WTC11 (cell line): ENCODE results near the gene NKAIN2.

ENCODE experiments used
- CREB1 ChIP-seq: sonication (generic); formaldehyde crosslinking; IDR thresholded peaks from 2 replicates; pipeline ENCODE4 v1.8.0; 2023; ENCODE audit warnings: mild to moderate bottlenecking, missing genetic modification reagents
- KAT7 ChIP-seq: sonication (generic); formaldehyde crosslinking; IDR thresholded peaks from 2 replicates; pipeline ENCODE4 v1.8.1; 2023; ENCODE audit warnings: missing genetic modification reagents, mild to moderate bottlenecking, borderline replicate concordance
- NR2C2 ChIP-seq: sonication (generic); formaldehyde crosslinking; IDR thresholded peaks from 2 replicates; pipeline ENCODE4 v1.8.0; 2022; ENCODE audit warnings: mild to moderate bottlenecking, missing genetic modification reagents
- SP1 ChIP-seq: sonication (generic); formaldehyde crosslinking; conservative IDR thresholded peaks from 2 replicates; pipeline ENCODE4 v1.8.1; 2022; ENCODE audit warnings: missing genetic modification reagents
- ZNF317 ChIP-seq: sonication (generic); formaldehyde crosslinking; IDR thresholded peaks from 2 replicates; pipeline ENCODE4 v1.8.1; 2023; ENCODE audit warnings: low read depth, mild to moderate bottlenecking, moderate library complexity, missing genetic modification reagents, borderline replicate concordance
- ZNF671 ChIP-seq: fragments of 250-450 bp; sonication (Bioruptor Pico); IDR thresholded peaks from 2 replicates; pipeline ENCODE4 v1.8.0; 2021; ENCODE audit warnings: mild to moderate bottlenecking
- TF ChIP-seq, protein P1 (sequence below): fragments of 200-600 bp; IDR thresholded peaks from 2 replicates; pipeline ENCODE4 v1.8.0; 2022; ENCODE audit warnings: antibody characterized with exemption
- TF ChIP-seq, protein P2 (sequence below): sonication (generic); formaldehyde crosslinking; IDR thresholded peaks from 2 replicates; pipeline ENCODE4 v1.8.1; 2023; ENCODE audit warnings: mild to moderate bottlenecking, missing genetic modification reagents
- TF ChIP-seq, protein P3 (sequence below): sonication (generic); formaldehyde crosslinking; IDR thresholded peaks from 2 replicates; pipeline ENCODE4 v1.8.1; 2022; ENCODE audit warnings: low read depth, missing genetic modification reagents, borderline replicate concordance
- TF ChIP-seq, protein P4 (sequence below): sonication (generic); formaldehyde crosslinking; IDR thresholded peaks from 2 replicates; pipeline ENCODE4 v1.8.1; 2022; ENCODE audit warnings: missing genetic modification reagents, borderline replicate concordance
- TF ChIP-seq, protein P5 (sequence below): sonication (generic); formaldehyde crosslinking; IDR thresholded peaks from 2 replicates; pipeline ENCODE4 v1.8.1; 2023; ENCODE audit warnings: mild to moderate bottlenecking, missing genetic modification reagents, moderate library complexity

DNA sequence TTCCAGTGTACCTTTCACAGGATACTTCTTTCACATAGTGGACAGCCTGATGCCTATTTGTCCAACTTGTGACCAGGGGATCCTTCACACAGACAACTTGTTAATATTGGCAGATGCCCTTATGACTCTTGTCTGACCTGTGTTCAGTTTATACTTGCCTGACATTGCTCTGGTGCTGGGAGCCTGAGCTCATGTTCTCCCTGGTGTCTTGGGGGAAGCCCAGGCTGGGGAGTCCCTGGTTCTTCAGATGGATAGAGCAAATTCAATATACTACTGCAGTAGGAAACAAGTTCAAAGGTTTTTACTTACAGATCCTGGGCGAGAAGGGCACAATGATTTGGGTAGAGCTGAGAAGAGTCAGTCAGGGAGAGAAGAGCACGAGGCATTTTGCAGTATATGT, 76.1 kb downstream of the NKAIN2 start:
- TF ChIP-seq, protein P1, sequence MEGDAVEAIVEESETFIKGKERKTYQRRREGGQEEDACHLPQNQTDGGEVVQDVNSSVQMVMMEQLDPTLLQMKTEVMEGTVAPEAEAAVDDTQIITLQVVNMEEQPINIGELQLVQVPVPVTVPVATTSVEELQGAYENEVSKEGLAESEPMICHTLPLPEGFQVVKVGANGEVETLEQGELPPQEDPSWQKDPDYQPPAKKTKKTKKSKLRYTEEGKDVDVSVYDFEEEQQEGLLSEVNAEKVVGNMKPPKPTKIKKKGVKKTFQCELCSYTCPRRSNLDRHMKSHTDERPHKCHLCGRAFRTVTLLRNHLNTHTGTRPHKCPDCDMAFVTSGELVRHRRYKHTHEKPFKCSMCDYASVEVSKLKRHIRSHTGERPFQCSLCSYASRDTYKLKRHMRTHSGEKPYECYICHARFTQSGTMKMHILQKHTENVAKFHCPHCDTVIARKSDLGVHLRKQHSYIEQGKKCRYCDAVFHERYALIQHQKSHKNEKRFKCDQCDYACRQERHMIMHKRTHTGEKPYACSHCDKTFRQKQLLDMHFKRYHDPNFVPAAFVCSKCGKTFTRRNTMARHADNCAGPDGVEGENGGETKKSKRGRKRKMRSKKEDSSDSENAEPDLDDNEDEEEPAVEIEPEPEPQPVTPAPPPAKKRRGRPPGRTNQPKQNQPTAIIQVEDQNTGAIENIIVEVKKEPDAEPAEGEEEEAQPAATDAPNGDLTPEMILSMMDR = no peak
- no peak for TF ChIP-seq KAT7 (CRISPR knock-in tag)
- TF ChIP-seq, protein P2, sequence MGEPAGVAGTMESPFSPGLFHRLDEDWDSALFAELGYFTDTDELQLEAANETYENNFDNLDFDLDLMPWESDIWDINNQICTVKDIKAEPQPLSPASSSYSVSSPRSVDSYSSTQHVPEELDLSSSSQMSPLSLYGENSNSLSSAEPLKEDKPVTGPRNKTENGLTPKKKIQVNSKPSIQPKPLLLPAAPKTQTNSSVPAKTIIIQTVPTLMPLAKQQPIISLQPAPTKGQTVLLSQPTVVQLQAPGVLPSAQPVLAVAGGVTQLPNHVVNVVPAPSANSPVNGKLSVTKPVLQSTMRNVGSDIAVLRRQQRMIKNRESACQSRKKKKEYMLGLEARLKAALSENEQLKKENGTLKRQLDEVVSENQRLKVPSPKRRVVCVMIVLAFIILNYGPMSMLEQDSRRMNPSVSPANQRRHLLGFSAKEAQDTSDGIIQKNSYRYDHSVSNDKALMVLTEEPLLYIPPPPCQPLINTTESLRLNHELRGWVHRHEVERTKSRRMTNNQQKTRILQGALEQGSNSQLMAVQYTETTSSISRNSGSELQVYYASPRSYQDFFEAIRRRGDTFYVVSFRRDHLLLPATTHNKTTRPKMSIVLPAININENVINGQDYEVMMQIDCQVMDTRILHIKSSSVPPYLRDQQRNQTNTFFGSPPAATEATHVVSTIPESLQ (CRISPR knock-in tag) = no peak
- TF ChIP-seq CREB1 (CRISPR knock-in tag) = no peak
- TF ChIP-seq, protein P3, sequence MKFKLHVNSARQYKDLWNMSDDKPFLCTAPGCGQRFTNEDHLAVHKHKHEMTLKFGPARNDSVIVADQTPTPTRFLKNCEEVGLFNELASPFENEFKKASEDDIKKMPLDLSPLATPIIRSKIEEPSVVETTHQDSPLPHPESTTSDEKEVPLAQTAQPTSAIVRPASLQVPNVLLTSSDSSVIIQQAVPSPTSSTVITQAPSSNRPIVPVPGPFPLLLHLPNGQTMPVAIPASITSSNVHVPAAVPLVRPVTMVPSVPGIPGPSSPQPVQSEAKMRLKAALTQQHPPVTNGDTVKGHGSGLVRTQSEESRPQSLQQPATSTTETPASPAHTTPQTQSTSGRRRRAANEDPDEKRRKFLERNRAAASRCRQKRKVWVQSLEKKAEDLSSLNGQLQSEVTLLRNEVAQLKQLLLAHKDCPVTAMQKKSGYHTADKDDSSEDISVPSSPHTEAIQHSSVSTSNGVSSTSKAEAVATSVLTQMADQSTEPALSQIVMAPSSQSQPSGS = no peak
- TF ChIP-seq, protein P4, sequence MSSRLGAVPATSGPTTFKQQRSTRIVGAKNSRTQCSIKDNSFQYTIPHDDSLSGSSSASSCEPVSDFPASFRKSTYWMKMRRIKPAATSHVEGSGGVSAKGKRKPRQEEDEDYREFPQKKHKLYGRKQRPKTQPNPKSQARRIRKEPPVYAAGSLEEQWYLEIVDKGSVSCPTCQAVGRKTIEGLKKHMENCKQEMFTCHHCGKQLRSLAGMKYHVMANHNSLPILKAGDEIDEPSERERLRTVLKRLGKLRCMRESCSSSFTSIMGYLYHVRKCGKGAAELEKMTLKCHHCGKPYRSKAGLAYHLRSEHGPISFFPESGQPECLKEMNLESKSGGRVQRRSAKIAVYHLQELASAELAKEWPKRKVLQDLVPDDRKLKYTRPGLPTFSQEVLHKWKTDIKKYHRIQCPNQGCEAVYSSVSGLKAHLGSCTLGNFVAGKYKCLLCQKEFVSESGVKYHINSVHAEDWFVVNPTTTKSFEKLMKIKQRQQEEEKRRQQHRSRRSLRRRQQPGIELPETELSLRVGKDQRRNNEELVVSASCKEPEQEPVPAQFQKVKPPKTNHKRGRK = no peak
- no peak for TF ChIP-seq NR2C2
- TF ChIP-seq, protein P5, sequence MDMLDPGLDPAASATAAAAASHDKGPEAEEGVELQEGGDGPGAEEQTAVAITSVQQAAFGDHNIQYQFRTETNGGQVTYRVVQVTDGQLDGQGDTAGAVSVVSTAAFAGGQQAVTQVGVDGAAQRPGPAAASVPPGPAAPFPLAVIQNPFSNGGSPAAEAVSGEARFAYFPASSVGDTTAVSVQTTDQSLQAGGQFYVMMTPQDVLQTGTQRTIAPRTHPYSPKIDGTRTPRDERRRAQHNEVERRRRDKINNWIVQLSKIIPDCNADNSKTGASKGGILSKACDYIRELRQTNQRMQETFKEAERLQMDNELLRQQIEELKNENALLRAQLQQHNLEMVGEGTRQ (CRISPR knock-in tag) = no peak
- no peak for TF ChIP-seq ZNF671 (CRISPR knock-in tag)
- TF ChIP-seq ZNF317 = no peak
- no peak for TF ChIP-seq SP1 (CRISPR knock-in tag)
